GM19240 (cell line): ENCODE measurements around the gene CHRNB4.
A peak's percentile ranks its signal among the peaks of the same experiment; 100 is the strongest.

Source experiments
- DNase-seq: peaks from one replicate; pipeline ENCODE4 v3.0.0; 2011; ENCODE audit warnings: low spot score; ENCODE audit not compliant: insufficient read length

CHRNB4 gene

GRCh38 chr15:78634210-78635145 lies 6.5 kb downstream of the CHRNB4 start:
- no peak for DNase-seq

GRCh38 chr15:78633348-78633747 lies 7.7 kb downstream of the CHRNB4 start:
- no peak for DNase-seq

GRCh38 chr15:78630886-78631633 lies 9.9 kb downstream of the CHRNB4 start:
- DNase-seq, result no peak

- no peak for DNase-seq
Measured at GRCh38 chr15:78629716-78630065, 11.3 kb downstream of the CHRNB4 start.

- DNase-seq, result no peak
Measured at GRCh38 chr15:78629031-78629715, 11.8 kb downstream of the CHRNB4 start.

- DNase-seq, result no peak
Measured at GRCh38 chr15:78628227-78628626, 12.8 kb downstream of the CHRNB4 start.

GRCh38 chr15:78627348-78627747 lies 13.7 kb downstream of the CHRNB4 start:
- DNase-seq, result no peak

- DNase-seq, result no peak
Measured at GRCh38 chr15:78626381-78626995, 14.5 kb downstream of the CHRNB4 start.

- no peak for DNase-seq
Measured at GRCh38 chr15:78625606-78626280, 15.3 kb downstream of the CHRNB4 start.

GRCh38 chr15:78624651-78625590 lies 16.1 kb downstream of the CHRNB4 start:
- DNase-seq, result no peak

GRCh38 chr15:78623786-78624497 lies 17.1 kb downstream of the CHRNB4 start:
- DNase-seq, result no peak

GRCh38 chr15:78621810-78622402 lies 19.1 kb downstream of the CHRNB4 start:
- DNase-seq, result no peak

- DNase-seq, result no peak
Measured at GRCh38 chr15:78620527-78621421, 20.2 kb downstream of the CHRNB4 start, which contains the start of gene CHRNA3. Gene CHRNA3 (minus strand): TSS chr15:78620996. CDS start chr15:78620794, 202 bp downstream.

- DNase-seq, result no peak
Measured at GRCh38 chr15:78620021-78620526, 20.9 kb downstream of the CHRNB4 start.

GRCh38 chr15:78619022-78619950 lies 21.7 kb downstream of the CHRNB4 start:
- DNase-seq, result no peak

GRCh38 chr15:78618490-78618934 lies 22.5 kb downstream of the CHRNB4 start:
- DNase-seq, result peak; percentile 76
